Activated T-helper 1 cell treated with Interleukin-2 at 50 U/mL for 16 hours (primary cell): ENCODE data around the gene AKT3.
"Not testable (repeated sequence)": the region's sequence is repeated elsewhere in the genome, so short reads cannot be mapped to it uniquely, and the experiment has no call there.

Source experiments
- DNase-seq: peaks from one replicate; pipeline ENCODE4 v3.0.0-alpha.2; 2020; ENCODE audit warnings: low read depth

The AKT3 gene

GRCh38 chr1:243597383-243597782 lies 252.7 kb downstream of the AKT3 start:
- no peak for DNase-seq

DNA sequence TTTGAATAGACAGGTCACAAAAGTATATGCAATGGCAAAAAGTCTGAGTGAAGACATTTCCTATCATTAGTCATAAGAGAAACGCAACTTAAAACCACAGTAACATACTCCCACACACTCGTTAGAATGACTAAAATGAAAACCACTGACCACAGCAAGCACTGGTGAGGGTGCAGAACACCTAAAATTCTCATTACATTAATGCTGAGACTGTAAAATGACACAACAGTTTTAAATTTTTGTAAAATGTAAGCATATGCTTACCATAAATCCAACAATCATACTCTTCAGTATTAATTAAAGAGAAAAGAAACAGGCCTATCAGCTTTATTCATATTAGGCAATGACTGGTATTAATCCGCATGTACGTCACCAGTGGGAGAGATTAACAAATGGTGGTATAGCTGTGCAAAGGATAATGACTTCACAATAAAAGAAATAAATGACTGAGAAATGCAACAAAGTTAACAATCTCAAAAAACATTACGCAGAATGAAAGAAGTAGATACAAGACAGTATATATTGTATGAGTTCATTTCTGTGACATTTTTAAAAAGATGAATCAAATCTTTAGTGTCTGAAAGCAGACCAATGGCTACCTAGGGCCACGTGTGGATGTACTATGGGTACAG lies 253.5 kb downstream of the AKT3 start:
- DNase-seq: no peak

GRCh38 chr1:243595527-243596210 lies 254.4 kb downstream of the AKT3 start:
- no peak for DNase-seq

DNA sequence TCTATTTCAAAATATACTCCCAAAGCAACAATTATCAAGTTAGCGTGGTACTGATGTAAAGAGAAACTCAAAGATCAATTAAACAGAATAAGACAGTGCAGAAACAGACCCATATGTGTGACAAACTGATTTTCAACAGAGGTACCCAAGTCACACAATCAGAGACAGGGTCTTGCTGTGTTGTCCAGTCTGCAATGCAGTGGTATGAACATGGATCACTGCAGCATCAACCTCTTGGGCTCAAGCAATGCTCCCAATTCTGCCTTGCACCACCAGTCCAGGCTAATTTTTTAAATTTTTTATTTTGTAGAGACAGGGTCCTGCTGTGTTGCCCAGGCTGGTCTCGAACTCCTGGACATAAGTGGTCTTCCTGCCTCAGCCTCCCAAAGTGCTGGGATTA lies 255.6 kb downstream of the AKT3 start:
- no peak for DNase-seq

- DNase-seq: not testable (repeated sequence)
These were observed 260.8 kb downstream of the AKT3 start for GRCh38 chr1:243589286-243589685.

- DNase-seq: no peak
These were observed 262.1 kb downstream of the AKT3 start for GRCh38 chr1:243587823-243588560.

DNA sequence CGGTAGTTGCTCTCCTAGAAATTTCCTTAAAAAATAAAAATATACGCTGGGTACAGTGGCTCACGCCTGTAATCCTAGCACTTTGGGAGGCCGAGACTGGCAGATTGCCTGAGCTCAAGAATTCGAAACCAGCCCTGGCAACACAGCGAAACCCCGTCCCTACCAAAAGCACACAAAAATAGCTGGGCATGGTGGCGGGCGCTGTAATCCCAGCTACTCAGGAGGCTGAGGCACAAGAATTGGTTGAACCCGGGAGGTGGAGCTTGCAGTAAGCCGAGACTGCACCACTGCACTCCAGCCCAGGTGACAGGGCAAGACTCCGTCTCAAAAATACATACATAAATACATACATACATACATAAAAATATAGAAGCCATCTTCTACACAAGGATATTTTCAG lies 262.8 kb downstream of the AKT3 start:
- DNase-seq: no peak

DNA sequence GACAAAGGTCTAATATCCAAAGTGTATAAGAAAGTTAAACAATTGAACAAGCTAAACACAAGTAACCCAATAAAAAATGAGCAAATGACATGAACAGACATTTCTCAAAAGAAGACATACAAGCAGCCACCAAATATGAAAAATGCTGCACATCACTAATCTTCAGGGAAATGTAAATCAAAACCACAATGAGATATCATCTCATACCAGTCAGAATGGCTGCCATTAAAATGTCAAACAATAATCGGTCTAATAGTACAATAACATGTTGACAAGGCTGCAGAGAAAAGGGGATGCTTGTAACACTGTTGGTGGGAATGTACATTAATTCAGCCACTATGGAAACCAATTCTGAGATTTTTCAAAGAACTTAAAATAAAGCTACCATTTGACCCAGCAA lies 264.1 kb downstream of the AKT3 start:
- no peak for DNase-seq

- no peak for DNase-seq
These were observed 267.7 kb downstream of the AKT3 start for GRCh38 chr1:243582326-243582725.

GRCh38 chr1:243580984-243581383 lies 269.1 kb downstream of the AKT3 start:
- no peak for DNase-seq

GRCh38 chr1:243580072-243580471 lies 270.0 kb downstream of the AKT3 start:
- DNase-seq: no peak

DNA sequence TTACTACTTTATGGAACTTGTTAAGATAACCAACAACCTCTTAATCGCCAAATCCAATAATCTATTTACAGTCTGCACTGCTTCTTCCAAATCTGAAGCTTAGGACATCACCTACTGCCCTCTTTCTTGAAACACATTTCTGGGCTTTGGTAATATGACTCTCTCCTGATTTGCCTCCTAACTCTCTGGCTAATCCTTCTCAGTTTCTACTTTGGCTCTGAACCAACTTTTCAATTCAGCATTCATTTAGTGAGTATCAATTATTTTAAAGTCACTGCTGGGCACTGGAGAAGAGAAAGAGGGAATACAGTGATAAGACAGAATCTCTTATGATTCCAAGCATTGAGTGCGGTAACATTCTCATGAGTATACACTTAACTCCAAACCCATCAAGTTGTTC lies 275.0 kb downstream of the AKT3 start:
- no peak for DNase-seq

DNA sequence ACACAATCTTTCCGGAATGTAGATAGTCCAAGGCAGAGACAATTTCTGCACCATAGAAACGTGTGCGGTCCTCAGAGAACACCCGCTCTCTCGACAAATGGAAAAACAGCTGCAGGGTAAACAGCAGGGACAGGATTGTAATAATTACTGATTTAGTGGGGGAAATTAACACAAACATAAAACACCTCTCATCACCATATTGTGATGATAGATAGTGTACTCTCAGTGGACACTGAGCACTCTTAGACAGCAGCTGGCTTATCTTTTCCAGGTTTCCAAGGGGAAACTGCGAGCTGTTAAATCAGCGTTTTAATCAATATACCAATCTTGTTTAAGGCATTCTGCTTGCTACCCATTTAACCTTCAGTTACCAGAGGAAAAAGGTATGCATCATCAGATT lies 277.1 kb downstream of the AKT3 start:
- no peak for DNase-seq

DNA sequence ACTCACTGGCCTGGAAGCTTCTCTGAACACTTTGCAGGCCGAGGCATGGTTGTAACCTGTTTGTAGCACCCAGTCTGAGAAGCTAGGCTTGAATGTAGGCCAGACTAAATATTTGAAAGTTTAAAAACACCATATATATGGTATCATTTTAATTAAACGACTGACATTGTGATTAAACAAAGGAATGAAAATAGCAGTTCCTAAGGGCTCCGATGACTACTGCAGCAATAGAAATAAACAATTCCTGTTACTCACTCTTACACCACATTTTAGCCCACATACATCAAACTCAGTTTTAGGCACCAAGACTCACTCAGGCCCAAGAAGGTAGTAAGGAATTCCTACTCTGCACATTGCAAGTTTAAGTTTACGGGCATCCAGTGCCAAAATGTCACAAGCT lies 281.2 kb downstream of the AKT3 start:
- no peak for DNase-seq

DNA sequence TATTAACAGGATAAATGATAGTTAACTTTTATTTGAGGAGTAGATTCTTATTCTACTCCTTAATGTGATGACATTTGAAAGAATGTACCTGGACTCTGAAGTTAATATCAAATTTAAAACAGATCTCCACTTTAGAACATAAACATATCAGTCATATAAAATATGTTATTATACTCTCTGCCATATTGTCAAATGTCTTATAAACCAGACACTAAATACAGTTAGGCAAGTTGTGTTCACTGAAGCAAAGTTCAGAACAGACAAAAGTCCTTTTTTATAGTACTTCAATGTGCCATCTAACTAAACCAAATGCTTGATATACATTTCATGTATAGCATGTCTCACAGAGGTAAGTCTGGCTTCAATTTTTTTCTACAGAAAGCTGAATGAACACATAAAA lies 285.2 kb downstream of the AKT3 start:
- no peak for DNase-seq

DNA sequence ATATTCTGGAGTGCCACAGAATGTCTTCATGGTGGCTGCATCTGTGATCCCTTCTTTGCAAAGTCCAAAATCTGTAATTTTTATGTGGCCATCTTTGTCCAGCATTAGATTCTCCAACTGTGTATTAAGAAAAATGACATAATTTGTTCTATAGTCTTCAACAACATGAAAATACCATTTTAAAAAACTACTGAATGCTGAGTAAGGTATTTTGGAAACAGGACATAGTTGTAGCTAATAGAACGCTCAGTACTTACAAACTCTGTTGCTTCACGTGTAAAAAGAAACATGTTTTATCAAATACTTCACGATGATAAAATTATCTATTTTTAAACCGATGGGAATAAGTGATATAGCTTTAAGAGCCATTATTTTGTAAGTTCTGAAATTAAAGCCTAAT lies 286.3 kb downstream of the AKT3 start:
- DNase-seq: no peak

DNA sequence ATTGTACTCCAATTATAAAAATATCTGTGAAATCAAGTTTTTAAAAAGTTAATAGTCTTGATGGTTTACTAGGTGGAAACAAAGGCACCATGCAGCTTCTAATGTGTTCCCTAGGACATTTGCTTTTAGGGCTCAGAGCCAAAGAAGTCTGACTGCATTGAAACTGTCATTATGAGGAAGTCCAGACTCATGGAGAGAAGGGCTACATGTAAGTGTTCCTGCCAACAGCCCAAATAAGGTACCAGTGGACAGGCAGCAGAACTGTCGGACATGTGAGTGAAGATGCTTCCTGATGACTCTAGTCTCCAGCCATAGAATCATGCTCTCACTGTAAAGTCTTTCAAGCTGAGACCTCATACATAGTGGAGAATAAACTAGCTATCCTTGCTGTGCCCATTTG lies 287.6 kb downstream of the AKT3 start:
- DNase-seq: no peak

GRCh38 chr1:243561588-243562319 lies 288.3 kb downstream of the AKT3 start:
- no peak for DNase-seq

DNA sequence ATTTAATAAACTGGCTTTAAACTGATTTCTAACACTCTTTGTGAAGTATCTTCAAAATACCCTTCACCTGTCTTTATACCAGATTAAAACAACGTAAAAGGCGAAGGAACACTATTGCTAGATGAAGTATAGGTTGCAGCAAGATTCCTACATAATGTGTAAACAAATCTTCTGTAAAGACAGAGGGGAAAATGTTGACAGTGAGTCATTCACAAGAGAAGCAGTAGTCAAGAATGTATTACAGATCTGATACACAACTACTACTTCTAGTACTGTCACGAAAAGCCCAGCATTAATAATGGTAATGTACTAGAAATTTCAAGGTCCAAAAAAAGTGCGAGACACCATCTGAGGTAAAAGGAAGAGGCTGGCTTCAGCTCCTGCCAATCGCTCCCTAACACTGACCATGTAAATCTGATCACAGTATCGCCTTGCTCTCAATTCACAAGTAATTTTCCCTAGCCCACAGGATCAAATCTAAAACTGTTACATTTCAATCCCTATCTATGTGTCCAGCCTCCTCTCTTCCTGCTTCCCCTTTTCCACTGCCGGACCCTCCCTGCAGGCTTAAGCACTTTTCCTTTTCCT lies 290.4 kb downstream of the AKT3 start:
- no peak for DNase-seq

DNA sequence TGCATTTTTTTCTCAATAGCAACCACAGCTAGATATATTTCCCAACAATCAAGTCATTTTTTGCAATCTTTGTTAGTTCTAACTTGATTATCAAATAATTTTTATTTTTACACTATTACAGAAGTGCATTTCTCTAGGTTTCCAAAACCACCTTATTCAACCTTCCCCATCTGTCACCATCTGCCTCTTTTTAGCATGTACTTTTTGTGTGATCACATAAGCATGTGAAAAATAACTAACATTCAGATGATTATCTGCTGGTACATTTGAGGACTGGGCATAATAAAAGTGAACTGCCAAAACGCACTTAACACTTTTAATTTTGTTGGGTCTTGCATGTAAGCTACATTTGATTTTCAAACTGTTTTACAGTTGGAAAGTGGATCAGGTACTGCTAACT lies 291.5 kb downstream of the AKT3 start:
- DNase-seq: no peak

- no peak for DNase-seq
These were observed 292.2 kb downstream of the AKT3 start for GRCh38 chr1:243557866-243558265.

- DNase-seq: no peak
These were observed 295.4 kb downstream of the AKT3 start for GRCh38 chr1:243554686-243555085.
